ENCODE results near the gene UBXN11. TPM values are rescaled to one million over a fixed set of nuclear protein-coding genes. Genes with fewer than 3 reads are reported as not detected.
A peak's percentile ranks its signal among the peaks of the same experiment; 100 is the strongest.

The UBXN11 gene
- total RNA-seq, 1 donor from 2014 or later, result 12.8 TPM

DNA sequence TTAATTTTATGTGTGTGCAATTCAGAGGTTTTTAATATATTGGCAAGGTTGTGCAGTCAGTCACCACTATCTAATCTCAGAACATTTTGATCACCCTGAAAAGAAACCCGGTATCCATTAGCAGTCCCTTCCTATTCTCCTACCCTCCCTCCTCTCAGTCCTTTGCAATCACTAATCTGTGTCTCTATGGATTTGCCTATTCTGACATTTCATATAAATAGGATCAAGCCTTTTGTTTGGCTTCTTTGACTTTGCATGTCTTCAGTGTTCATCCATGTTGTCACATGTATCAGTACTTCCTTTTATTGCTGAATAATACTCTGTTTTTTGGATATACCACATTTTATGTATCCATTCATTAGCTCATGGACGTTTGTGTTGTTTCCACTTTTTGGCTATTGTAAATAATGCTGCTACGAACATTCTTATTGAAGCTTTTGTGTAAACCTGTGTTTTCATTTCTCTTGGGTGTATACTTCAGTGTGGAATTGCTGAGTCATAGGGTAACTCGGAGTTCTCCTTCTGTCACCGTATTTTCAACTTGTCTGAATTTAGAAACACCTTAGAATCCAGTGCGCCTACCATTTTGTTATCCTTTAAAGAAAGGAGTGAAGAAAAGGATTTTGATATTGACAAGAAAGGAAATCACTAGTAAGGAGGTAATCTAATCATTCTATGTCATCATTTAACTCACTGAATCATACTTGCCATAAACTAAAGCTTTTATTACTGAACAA is 69.0 kb downstream of the UBXN11 start:
- H3K79me2 ChIP-seq (ENCODE audit: insufficient read depth, low read length), result peaks cover 63% of the 10 kb centered on the region
- no peaks in the 10 kb centered on the region for H3K36me3 Mint-ChIP-seq (ENCODE audit: low read depth, unreplicated experiment)
- H3K4me1 ChIP-seq (ENCODE audit: insufficient read depth, low read length), result peaks cover 17% of the 10 kb centered on the region
- H3K9ac ChIP-seq (ENCODE audit: low read length), result no peak overlapping the region
- no peaks in the 10 kb centered on the region for H3K36me3 ChIP-seq (ENCODE audit: insufficient read depth, low read length)
- TF ChIP-seq, protein P1, sequence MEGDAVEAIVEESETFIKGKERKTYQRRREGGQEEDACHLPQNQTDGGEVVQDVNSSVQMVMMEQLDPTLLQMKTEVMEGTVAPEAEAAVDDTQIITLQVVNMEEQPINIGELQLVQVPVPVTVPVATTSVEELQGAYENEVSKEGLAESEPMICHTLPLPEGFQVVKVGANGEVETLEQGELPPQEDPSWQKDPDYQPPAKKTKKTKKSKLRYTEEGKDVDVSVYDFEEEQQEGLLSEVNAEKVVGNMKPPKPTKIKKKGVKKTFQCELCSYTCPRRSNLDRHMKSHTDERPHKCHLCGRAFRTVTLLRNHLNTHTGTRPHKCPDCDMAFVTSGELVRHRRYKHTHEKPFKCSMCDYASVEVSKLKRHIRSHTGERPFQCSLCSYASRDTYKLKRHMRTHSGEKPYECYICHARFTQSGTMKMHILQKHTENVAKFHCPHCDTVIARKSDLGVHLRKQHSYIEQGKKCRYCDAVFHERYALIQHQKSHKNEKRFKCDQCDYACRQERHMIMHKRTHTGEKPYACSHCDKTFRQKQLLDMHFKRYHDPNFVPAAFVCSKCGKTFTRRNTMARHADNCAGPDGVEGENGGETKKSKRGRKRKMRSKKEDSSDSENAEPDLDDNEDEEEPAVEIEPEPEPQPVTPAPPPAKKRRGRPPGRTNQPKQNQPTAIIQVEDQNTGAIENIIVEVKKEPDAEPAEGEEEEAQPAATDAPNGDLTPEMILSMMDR (IDR thresholded peaks at IDR 0.05; ENCODE audit: insufficient read depth, low read depth, low read length), result no peak
- TF ChIP-seq EZH2 (IDR thresholded peaks at IDR 0.05; ENCODE audit: insufficient read depth, low read length), result no peak
- FAIRE-seq (peak; percentile 29), DNase-seq (ENCODE audit: low read depth) (peak; percentile 59)
- H3K4me3 Mint-ChIP-seq (ENCODE audit: unreplicated experiment), result peak overlapping the region; percentile 4
- no peaks in the 10 kb centered on the region for H3K27me3 ChIP-seq (ENCODE audit: insufficient read depth, low read length)
- H3K27ac ChIP-seq (ENCODE audit: low read depth, low read length), result peak overlapping the region; percentile 29
- H3K4me3 ChIP-seq (ENCODE audit: insufficient read depth, low read depth, low read length), result no peak overlapping the region
- peaks cover 14% of the 10 kb centered on the region for H3K4me1 Mint-ChIP-seq (ENCODE audit: low read depth, unreplicated experiment)
- H3K9me3 ChIP-seq (ENCODE audit: insufficient read depth, low read depth, low read length), result no peaks in the 10 kb centered on the region
- no peak overlapping the region for H2AFZ ChIP-seq (ENCODE audit: low read depth, low read length)
- no peaks in the 10 kb centered on the region for H3K27me3 Mint-ChIP-seq (ENCODE audit: low read depth, unreplicated experiment)
- no peak overlapping the region for H3K27ac Mint-ChIP-seq (ENCODE audit: unreplicated experiment)
- H3K4me2 ChIP-seq (ENCODE audit: low read length), result peak overlapping the region; percentile 68
- H3K9me3 Mint-ChIP-seq (ENCODE audit: unreplicated experiment), result no peaks in the 10 kb centered on the region
- no peaks in the 10 kb centered on the region for H4K20me1 ChIP-seq (ENCODE audit: insufficient read depth, low read length)

DNA sequence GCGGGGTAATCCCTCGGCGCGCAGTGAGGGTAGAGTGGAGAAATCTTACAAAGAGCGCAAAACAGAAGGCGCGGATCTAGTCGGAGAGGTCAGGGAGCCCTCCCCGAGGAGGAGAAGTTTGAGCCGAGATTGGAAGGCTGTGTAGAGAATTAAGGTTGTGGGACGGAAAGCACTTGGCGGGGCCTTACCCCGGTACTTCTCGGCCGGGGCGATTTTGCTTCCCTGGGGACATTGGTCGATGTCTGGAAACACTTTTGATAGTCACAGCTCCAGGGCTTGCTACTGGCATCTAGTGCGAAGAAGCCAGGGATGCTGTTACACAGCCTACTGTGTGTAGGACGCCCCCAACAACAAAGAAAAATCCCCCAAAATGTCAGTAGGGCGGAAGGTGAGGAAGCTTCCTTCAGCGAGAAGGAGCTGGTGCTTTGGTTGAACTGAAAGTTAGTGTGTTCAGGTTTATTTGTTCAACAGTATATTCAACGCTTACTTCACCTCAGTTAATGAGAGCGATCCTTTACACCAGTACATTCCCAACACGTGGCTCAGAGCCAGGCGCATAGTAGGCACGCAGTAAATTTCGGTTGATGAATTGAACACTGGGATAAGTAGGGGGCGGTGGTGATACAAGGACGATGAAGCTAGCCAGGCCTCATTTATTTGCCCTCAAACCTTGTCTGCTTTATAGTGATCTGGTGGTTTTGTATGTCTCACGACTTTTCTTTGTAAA is 71.6 kb downstream of the UBXN11 start:
- Histone ChIP-seq H4K20me1 (ENCODE audit: insufficient read depth, low read length) (no peaks in the 10 kb centered on the region), H3K27ac (ENCODE audit: low read depth, low read length) (peak overlapping the region; percentile 71), H3K79me2 (ENCODE audit: insufficient read depth, low read length) (peaks cover 46% of the 10 kb centered on the region), H3K4me3 (ENCODE audit: insufficient read depth, low read depth, low read length) (peak overlapping the region; percentile 90), H3K4me2 (ENCODE audit: low read length) (peak overlapping the region; percentile 95), H3K9ac (ENCODE audit: low read length) (peak overlapping the region; percentile 88), H2AFZ (ENCODE audit: low read depth, low read length) (peak overlapping the region; percentile 98), H3K27me3 (ENCODE audit: insufficient read depth, low read length) (no peaks in the 10 kb centered on the region), H3K9me3 (ENCODE audit: insufficient read depth, low read depth, low read length) (no peaks in the 10 kb centered on the region), H3K4me1 (ENCODE audit: insufficient read depth, low read length) (peaks cover 16% of the 10 kb centered on the region), H3K36me3 (ENCODE audit: insufficient read depth, low read length) (no peaks in the 10 kb centered on the region)
- FAIRE-seq, result no peak
- peak overlapping the region; percentile 93 for H3K4me3 Mint-ChIP-seq (ENCODE audit: unreplicated experiment)
- peaks cover 2% of the 10 kb centered on the region for H3K27me3 Mint-ChIP-seq (ENCODE audit: low read depth, unreplicated experiment)
- H3K4me1 Mint-ChIP-seq (ENCODE audit: low read depth, unreplicated experiment), result peaks cover 12% of the 10 kb centered on the region
- H3K9me3 Mint-ChIP-seq (ENCODE audit: unreplicated experiment), result no peaks in the 10 kb centered on the region
- H3K27ac Mint-ChIP-seq (ENCODE audit: unreplicated experiment), result peak overlapping the region; percentile 81
- DNase-seq (ENCODE audit: low read depth), result peak; percentile 27
- no peak for TF ChIP-seq EZH2 (IDR thresholded peaks at IDR 0.05; ENCODE audit: insufficient read depth, low read length)
- TF ChIP-seq, protein P1 (IDR thresholded peaks at IDR 0.05; ENCODE audit: insufficient read depth, low read depth, low read length), result no peak
- H3K36me3 Mint-ChIP-seq (ENCODE audit: low read depth, unreplicated experiment), result no peaks in the 10 kb centered on the region

Measured in astrocyte (in vitro differentiated cells and primary cell).